Measurements from ENCODE around the gene EVA1B. TPM values are rescaled to one million over a fixed set of nuclear protein-coding genes. Genes with fewer than 3 reads are reported as not detected.
A peak's percentile ranks its signal among the peaks of the same experiment; 100 is the strongest.

Gene EVA1B
- total and polyA plus RNA-seq, 2 donors (not counting 1 experiment from before 2014, with no cell fraction given) = 0.67 to 2.9 TPM

DNA sequence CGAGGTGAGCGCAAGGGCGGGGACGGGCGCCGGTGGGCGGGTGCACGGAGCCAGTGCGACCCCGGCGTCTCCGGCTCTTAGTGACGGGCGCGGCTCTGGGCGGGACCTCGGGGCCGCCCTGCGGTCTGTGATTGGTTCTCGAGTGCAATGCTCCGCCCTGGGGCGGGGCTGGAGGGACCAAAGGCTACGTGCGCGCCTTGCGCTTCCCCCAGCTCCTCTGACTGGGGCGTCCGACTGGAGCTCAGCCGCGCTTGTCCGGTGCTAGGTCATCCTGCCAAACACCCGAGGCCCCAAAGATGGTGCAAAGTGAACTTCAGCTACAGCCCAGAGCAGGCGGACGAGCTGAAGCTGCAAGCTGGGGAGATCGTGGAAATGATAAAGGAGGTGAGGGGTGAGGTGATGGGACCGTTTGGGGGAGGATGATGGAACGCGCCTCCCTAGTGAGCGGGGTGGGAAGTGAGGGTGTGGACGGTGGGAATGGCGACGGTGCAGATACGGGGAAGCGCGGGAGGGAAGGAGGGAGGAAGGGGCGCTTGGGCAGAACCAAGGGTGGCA, 16.5 kb downstream of the EVA1B start:
- Histone ChIP-seq H3K4me1 (ENCODE audit: control insufficient read depth in 2 of 2, insufficient read depth in 2 of 2, low read length in 2 of 2) (peaks cover 10 to 33% of the 10 kb centered on the region in 2 donors), H3K9me3 (ENCODE audit: control extremely low read depth in 1 of 3, control insufficient read depth in 2 of 3, insufficient read depth in 1 of 3, low read length in 2 of 3) (no peaks in the 10 kb centered on the region), H2AFZ (ENCODE audit: insufficient read depth, low read depth, low read length, poor library complexity, severe bottlenecking) (peak overlapping the region; percentile 93), H3K36me3 (replicated peaks in 1 of 2; ENCODE audit: control extremely low read depth in 1 of 2, control insufficient read depth in 1 of 2, extremely low read depth in 1 of 2, insufficient read depth in 2 of 2, low read length in 1 of 2) (peaks cover 0 to 25% of the 10 kb centered on the region in 2 experiments), H3K27me3 (replicated peaks in 1 of 4; ENCODE audit: control extremely low read depth in 1 of 4, control insufficient read depth in 3 of 4, insufficient read depth in 4 of 4, low read length in 3 of 4) (no peaks in the 10 kb centered on the region), H3K4me3 (ENCODE audit: control extremely low read depth in 1 of 5, extremely low read depth in 1 of 5, insufficient read depth in 1 of 5, low read depth in 2 of 5, low read length in 4 of 5) (peak overlapping the region; percentile 9 to 78 (median 68)), H3K79me2 (ENCODE audit: control insufficient read depth, insufficient read depth, low read length) (no peaks in the 10 kb centered on the region), H4K20me1 (ENCODE audit: control insufficient read depth, insufficient read depth, low read length, poor library complexity, severe bottlenecking) (peaks cover 14% of the 10 kb centered on the region), H3K9ac (ENCODE audit: low read length) (peak overlapping the region; percentile 71), H3K4me2 (replicated peaks; ENCODE audit: low read depth, low read length, poor library complexity, severe bottlenecking) (peak overlapping the region; percentile 98), H3K27ac (ENCODE audit: low read length in 2 of 2) (peak overlapping the region in 1 of 2 donors; percentile 63)
- peak overlapping the region; percentile 97 for H3K4me3 Mint-ChIP-seq
- DNase-seq = peak; percentile 96
- POLR2A ChIA-PET = interaction anchor here (0.9 to 1.2 kb wide), 4 partner anchors 16 to 157 kb away, joined by 3 to 4 read pairs (median 4); partner anchors contain the start of genes MRPS15 and OSCP1
- CTCF ChIA-PET = interaction anchor here (1.0 to 2.4 kb wide), 8 partner anchors 15 to 119 kb away, joined by 3 to 15 read pairs (median 4); no protein-coding TSS in a partner anchor
- ATAC-seq (ENCODE audit: low read depth) = peak; percentile 98
- under 1% methylated on average over 45 of the region's 46 CpGs for WGBS (ENCODE audit: insufficient coverage)
- intact Hi-C loops (cut with micrococcal nuclease) = loop anchor here (1.0 to 5.0 kb wide), 5 partner anchors 16 to 158 kb away; partner anchors contain the start of genes EVA1B, THRAP3 and TRAPPC3
- peaks cover 29% of the 10 kb centered on the region for H3K4me1 Mint-ChIP-seq
- no peaks in the 10 kb centered on the region for H3K9me3 Mint-ChIP-seq (ENCODE audit: insufficient read depth)
- no peak for TF ChIP-seq EZH2 (IDR thresholded peaks at IDR 0.05; ENCODE audit: borderline replicate concordance, insufficient read depth, low read depth, low read length, poor library complexity, severe bottlenecking)
- TF ChIP-seq, protein P1, sequence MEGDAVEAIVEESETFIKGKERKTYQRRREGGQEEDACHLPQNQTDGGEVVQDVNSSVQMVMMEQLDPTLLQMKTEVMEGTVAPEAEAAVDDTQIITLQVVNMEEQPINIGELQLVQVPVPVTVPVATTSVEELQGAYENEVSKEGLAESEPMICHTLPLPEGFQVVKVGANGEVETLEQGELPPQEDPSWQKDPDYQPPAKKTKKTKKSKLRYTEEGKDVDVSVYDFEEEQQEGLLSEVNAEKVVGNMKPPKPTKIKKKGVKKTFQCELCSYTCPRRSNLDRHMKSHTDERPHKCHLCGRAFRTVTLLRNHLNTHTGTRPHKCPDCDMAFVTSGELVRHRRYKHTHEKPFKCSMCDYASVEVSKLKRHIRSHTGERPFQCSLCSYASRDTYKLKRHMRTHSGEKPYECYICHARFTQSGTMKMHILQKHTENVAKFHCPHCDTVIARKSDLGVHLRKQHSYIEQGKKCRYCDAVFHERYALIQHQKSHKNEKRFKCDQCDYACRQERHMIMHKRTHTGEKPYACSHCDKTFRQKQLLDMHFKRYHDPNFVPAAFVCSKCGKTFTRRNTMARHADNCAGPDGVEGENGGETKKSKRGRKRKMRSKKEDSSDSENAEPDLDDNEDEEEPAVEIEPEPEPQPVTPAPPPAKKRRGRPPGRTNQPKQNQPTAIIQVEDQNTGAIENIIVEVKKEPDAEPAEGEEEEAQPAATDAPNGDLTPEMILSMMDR (IDR thresholded peaks at IDR 0.05) = no peak
- peak overlapping the region; percentile 93 for H3K27ac Mint-ChIP-seq
- no peaks in the 10 kb centered on the region for H3K27me3 Mint-ChIP-seq

Data from B cell (primary cell).